Measurements from ENCODE around the gene KLKB1. TPM values are rescaled to one million over a fixed set of nuclear protein-coding genes. Genes with fewer than 3 reads are reported as not detected.
A peak's percentile ranks its signal among the peaks of the same experiment; 100 is the strongest.

KLKB1 gene
- total and polyA plus RNA-seq, 11 donors: 0.33 to 2.1 (median 0.80) TPM

GRCh38 chr4:186298031-186298647 lies 70.8 kb downstream of the KLKB1 start:
- DNase-seq: no peak
- Histone ChIP-seq H3K27me3 (peaks cover 3 to 48% (median 20%) of the 10 kb centered on the region in 9 donors), H3K27ac (no peak overlapping the region), H3K4me1 (peaks cover 0 to 4% (median 0%) of the 10 kb centered on the region in 12 donors), H3K36me3 (no peaks in the 10 kb centered on the region), H3K4me3 (no peak overlapping the region), H3K9me3 (no peaks in the 10 kb centered on the region)
- no peak for TF ChIP-seq POLR2A (IDR thresholded peaks at IDR 0.05)
- TF ChIP-seq, protein P1, sequence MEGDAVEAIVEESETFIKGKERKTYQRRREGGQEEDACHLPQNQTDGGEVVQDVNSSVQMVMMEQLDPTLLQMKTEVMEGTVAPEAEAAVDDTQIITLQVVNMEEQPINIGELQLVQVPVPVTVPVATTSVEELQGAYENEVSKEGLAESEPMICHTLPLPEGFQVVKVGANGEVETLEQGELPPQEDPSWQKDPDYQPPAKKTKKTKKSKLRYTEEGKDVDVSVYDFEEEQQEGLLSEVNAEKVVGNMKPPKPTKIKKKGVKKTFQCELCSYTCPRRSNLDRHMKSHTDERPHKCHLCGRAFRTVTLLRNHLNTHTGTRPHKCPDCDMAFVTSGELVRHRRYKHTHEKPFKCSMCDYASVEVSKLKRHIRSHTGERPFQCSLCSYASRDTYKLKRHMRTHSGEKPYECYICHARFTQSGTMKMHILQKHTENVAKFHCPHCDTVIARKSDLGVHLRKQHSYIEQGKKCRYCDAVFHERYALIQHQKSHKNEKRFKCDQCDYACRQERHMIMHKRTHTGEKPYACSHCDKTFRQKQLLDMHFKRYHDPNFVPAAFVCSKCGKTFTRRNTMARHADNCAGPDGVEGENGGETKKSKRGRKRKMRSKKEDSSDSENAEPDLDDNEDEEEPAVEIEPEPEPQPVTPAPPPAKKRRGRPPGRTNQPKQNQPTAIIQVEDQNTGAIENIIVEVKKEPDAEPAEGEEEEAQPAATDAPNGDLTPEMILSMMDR (IDR thresholded peaks at IDR 0.05): no peak
- intact Hi-C loops (cut with DNase I): loop anchor here in 1 of 10 donors (10.0 kb wide), 1 partner anchor 177 kb away; no protein-coding TSS in a partner anchor
- ATAC-seq: peak in 1 of 4 donors; percentile 13
- 23 to 37% (median 28%) methylated on average over 37 to 39 of the region's 39 CpGs for WGBS, 4 donors

- H3K36me3 ChIP-seq: no peaks in the 10 kb centered on the region
- H3K27ac ChIP-seq: no peak overlapping the region
- TF ChIP-seq POLR2A (IDR thresholded peaks at IDR 0.05): no peak
- TF ChIP-seq, protein P1 (IDR thresholded peaks at IDR 0.05): no peak
- 78 to 90% (median 82%) methylated on average over 5 of the region's 5 CpGs for WGBS, 4 donors
- no peak for DNase-seq
- H3K4me3 ChIP-seq: no peak overlapping the region
- no peak for ATAC-seq
- H3K4me1 ChIP-seq: peaks cover 0 to 4% (median 0%) of the 10 kb centered on the region in 12 donors
- no peaks in the 10 kb centered on the region for H3K9me3 ChIP-seq
- H3K27me3 ChIP-seq: peaks cover 3 to 43% (median 24%) of the 10 kb centered on the region in 9 donors
- intact Hi-C loops (cut with DNase I): loop anchor here in 1 of 10 donors (10.0 kb wide), 1 partner anchor 176 kb away; no protein-coding TSS in a partner anchor
Observed at GRCh38 chr4:186299291-186299690, 72.0 kb downstream of the KLKB1 start.

DNA sequence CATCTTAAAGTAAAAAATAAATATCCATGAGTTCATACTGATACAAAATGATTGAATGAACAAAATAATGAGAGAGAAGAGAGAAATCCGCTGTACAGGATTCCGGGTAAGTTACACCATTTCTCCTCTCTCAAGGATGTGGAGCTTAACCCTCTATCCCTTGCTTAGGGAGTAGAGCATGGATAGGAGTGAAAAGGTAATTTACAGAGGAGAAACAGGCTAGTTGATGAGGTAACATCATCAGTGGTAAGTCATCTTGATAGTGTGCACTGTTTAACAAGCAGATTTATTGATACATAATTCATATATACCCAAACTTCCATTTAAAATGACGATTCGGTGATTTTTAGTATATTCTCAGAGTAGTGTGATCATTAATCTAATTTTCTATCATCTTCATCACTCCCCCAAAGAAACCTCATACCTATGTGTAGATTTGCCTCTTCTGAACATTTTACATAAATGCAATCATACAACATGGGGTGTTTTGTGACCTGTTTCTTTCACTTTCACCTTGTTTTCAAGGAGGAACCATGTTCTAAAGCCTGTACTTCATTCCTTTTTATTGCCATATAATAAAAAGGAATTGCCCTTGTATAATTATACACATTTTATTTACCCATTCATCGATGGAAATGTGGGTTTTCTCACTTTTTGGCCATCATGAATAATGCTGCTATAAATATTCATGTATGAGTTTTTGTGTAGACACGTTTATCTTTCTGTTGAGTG lies 73.5 kb downstream of the KLKB1 start:
- Histone ChIP-seq H3K27ac (no peak overlapping the region), H3K9me3 (no peaks in the 10 kb centered on the region), H3K4me1 (peaks cover 0 to 4% (median 0%) of the 10 kb centered on the region in 12 donors), H3K36me3 (no peaks in the 10 kb centered on the region), H3K27me3 (peaks cover 3 to 45% (median 22%) of the 10 kb centered on the region in 9 donors), H3K4me3 (no peak overlapping the region)
- DNase-seq (no peak), ATAC-seq (no peak)
- no peak for TF ChIP-seq POLR2A (IDR thresholded peaks at IDR 0.05)
- intact Hi-C loops (cut with DNase I): no loop called here
- WGBS, 4 donors: 83 to 87% (median 85%) methylated on average over 6 of the region's 6 CpGs

DNA sequence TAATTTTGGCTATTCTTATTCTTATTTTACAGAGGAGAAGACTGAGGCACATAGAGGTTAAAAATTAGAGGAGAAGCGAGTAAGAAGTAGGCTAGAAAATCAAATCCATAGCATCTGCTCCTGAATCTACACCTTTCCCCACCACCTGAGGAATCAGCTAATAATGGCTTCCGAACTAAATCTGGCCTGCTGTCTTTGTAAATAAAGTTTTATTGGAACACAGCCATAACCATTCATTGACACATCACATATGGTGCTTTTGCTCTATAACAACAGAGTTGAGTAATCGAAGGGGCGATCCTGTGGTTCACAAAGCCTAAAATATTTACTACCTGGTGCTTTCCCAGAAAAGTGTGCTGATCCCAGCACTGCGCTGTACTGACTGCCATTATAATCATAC lies 76.9 kb downstream of the KLKB1 start:
- no peak overlapping the region for H3K4me3 ChIP-seq
- ATAC-seq (no peak), DNase-seq (no peak)
- H3K4me1 ChIP-seq: peaks cover 0 to 4% (median 0%) of the 10 kb centered on the region in 12 donors
- intact Hi-C loops (cut with DNase I): no loop called here
- H3K36me3 ChIP-seq: no peaks in the 10 kb centered on the region
- no peaks in the 10 kb centered on the region for H3K9me3 ChIP-seq
- TF ChIP-seq, protein P1 (IDR thresholded peaks at IDR 0.05): no peak
- TF ChIP-seq POLR2A (IDR thresholded peaks at IDR 0.05): no peak
- no peak overlapping the region for H3K27ac ChIP-seq
- 88 to 92% (median 91%) methylated on average over 5 of the region's 5 CpGs for WGBS, 4 donors
- H3K27me3 ChIP-seq: peaks cover 0 to 37% (median 4%) of the 10 kb centered on the region in 9 donors
